IPS DF 4.7 (cell line): Measurements from ENCODE around the gene WDHD1.
"Not testable (repeated sequence)": the region's sequence is repeated elsewhere in the genome, so short reads cannot be mapped to it uniquely, and the experiment has no call there.

Experiments
- DNase-seq: peaks from one replicate; pipeline ENCODE4 v3.0.0-alpha.2; 2013; ENCODE audit warnings: low spot score; ENCODE audit errors: extremely low read depth

The WDHD1 gene

DNA sequence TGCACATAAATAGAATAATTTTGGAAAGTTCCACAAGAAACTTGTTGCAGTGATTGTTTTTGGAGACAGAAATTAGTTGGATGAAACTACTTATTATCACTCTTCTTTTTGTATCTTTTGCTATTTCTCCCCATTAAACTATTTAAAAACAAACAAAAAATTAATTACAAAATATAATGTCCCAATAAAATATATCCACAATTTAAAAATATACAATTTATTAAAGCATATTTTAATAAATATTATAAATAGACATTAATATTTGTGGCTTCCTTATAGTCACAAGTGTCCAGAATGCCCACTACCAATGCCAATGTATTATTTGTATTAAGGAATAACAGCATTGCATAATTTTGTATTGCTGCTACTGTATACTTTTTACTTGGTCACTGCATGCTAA lies 71.8 kb downstream of the WDHD1 start:
- DNase-seq, result no peak

DNA sequence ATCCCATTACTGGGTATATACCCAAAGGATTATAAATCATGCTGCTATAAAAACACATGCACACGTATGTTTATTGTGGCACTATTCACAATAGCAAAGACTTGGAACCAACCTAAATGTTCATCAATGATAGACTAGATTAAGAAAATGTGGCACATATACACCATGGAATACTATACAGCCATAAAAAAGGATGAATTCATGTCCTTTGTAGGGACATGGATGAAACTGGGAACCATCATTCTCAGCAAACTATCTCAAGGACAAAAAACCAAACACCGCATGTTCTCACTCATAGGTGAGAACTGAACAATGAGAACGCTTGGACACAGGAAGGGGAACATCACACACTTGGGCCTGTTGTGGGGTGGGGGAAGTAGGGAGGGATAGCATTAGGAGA lies 73.3 kb downstream of the WDHD1 start:
- DNase-seq, result not testable (repeated sequence)

DNA sequence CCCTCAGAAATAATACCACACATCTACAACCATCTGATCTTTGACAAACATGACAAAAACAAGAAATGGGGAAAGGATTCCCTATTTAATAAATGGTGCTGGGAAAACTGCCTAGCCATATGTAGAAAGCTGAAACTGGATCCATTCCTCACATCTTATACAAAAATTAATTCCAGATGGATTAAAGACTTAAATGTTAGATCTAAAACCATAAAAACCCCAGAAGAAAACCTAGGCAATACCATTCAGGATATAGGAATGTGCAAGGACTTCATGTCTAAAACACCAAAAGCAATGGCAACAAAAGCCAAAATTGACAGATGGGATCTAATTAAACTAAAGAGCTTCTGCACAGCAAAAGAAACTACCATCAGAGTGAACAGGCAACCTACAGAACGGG lies 74.1 kb downstream of the WDHD1 start:
- not testable (repeated sequence) for DNase-seq

DNA sequence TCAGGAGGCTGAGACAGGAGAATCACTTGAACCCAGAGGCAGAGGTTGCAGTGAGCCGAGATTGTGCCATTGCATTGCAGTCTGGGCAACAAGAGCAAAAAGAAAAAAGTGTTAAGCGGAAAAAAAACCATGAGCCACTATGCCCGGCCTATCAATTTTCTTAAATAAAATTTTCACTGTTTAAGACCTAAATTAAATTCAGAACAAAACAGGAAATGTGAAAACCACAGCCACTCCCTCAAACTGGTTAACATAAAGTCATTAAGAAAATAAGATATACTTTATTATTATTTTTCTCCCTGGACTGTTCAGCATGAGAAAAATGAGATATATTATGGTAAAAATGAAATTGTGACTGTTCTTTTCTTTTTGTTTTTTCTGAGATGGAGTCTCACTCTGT lies 79.7 kb downstream of the WDHD1 start:
- DNase-seq, result no peak

DNA sequence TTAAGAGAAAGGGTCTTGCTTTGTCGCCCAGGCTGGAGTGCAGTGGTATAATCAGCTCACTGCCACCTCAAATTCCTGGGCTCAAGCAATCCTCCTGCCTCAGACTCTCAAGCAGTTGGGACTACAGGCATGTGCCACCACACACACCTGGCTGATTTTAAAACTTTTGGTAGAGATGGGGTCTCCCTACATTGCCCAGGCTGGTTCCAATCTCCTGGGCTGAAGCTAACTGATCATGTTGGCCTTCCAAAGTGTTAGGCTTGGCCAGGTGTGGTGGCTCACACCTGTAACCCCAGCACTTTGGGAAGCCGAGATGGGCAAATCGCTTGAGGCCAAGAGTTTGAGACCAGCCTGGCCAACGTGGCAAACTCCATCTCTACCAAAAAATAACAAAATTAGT lies 80.4 kb downstream of the WDHD1 start:
- no peak for DNase-seq

DNA sequence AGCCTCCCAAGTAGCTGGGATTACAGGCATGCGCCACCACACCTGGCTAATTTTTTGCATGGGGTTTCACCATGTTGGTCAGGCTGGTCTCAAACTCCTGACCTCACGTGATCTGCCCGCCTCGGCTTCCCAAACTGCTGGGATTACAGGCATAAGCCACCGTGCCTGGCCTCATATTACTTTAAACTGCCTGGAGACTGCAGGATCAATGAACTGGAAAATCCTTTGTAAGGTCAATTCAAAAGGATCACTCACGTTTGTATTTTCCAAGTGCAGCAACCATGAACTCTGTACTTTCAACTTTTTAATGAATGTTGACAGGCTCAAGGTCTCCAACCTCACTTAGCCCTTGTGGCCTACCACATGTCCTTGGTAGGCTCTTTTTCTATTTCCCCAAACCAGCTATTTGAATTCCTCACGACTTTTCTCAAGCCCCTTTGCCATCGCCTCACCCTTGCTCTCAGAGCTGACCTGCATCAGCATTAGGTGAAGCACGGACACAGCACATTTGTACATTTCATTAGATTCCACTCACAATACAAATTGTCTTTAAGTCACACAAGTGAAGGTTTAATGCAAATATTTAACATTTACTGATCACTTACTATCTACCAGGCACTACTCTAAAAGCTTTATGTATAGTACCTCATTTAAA lies 82.0 kb downstream of the WDHD1 start:
- DNase-seq, result no peak

DNA sequence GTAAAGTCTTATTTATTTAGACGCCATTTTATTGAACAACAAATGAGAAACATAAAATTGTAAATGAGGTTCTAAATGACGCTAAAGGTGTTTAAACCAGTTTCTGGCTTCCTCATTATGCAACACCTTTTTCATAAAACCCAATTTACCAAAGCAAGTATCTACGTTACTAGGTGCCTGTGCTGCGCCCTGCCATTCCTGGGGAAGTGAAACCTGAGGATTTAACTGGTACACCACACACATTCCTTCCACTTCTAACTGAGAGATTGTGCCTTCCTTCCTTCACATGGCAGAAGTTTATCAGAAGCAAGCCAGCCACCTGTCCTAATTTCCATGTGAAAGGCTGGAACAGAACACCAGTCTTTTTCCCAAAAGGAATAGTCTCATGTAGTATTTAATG lies 84.0 kb downstream of the WDHD1 start:
- DNase-seq, result no peak

DNA sequence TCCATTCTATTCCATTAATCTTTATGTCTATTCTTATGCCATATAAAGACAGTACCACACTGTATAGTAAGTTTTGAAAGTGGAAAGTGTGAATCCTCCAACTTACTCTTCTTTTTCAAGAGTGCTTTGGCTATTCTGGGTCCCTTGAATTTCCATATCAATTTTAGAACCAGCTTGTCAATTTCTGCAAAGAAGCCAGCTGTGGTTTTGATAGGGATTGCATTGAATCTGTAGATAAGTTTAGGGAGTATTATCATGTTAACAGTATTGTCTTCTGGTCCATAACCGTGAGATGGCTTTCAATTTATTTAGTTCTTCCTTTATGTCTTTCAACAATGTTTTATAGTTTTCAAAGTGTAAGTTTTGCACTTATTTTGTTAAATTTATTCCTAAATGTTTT lies 90.1 kb downstream of the WDHD1 start:
- no peak for DNase-seq

DNA sequence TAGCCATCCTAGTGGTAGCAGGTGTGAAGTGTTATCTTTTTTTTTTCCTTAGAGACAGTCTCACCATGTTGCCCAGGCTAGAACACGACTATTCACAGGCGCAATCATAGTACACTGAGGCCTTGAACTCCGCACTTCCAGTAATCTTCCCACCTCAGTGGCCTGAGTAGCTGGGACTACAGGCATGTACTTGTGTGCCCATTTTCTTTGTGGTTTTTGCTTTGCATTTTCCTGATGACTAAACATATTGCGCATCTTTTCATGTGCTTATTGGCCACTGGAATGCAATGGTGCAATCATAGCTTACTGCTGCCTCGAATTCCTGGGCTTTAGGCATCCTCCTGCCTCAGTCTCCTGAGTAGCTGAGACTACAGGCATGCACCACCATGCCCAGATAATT lies 90.9 kb downstream of the WDHD1 start:
- no peak for DNase-seq

DNA sequence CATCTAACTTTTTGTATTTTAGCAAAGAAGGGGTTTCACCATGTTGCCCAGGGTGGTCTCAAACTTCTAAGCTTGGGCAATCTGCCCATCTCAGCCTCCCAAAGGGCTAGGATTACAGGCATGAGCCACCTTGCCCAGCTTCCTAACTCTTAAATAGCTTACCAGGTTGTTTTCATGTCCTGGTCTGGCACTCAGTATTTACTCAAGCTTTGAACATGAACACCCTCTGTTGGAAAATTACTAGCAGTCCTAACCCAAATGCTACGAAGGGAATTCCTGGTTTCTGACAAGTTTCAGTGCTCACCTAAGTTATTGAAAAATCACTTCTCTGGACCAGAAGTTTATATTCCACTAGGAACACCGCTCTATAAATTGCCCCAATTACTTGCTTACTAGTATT lies 91.8 kb downstream of the WDHD1 start:
- DNase-seq, result no peak

DNA sequence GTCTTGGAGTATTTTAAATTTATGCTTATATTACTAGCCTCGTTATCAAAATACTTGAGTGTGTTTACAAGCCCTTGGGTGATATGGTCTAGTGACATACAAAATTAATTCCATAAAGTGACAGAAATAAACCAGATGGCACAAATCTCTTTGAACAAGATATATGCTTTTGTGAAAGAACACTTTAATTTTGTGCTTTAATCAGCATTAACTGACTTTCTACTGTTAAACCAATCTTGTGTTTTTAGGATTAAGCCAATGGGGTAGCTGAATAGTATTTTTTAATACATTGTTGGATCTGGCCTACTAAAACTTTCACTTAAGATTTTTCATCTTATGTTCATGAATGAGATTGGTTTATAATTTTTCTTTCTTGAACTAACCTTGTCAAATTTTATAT lies 93.9 kb downstream of the WDHD1 start:
- no peak for DNase-seq

DNA sequence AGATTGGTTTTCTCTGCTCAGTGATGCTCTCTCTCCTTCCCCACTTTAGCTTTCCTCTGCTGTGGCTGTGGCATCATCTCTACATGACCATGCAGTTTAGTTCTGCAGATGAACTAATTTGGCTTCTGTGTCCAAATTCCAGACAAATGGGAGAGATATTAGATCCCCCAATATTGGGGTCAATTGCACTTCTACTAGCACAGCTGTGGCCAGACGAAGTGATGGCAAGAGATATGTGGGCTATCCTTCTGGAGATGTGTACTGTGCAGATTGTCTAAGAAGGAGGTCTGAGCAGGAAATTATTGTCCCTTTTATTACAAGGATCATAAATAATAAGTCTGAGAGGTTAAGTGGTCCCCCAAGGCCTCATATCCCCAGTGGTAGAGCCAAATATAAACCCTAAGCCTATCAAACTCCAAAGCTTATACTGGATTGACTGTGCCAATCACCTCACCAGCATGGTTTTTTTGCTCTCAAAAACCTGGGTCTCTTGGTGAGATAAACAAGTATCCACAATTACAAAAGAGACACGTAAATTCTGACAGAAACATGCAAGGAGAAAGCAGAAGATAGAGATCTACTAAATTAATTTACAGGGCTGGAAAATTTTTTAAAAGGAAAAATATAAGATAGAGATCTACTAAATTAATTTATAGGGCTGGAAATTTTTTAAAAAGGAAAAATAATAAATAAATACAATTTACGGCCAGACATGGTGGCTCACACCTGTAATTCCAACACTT lies 95.1 kb downstream of the WDHD1 start:
- no peak for DNase-seq

DNA sequence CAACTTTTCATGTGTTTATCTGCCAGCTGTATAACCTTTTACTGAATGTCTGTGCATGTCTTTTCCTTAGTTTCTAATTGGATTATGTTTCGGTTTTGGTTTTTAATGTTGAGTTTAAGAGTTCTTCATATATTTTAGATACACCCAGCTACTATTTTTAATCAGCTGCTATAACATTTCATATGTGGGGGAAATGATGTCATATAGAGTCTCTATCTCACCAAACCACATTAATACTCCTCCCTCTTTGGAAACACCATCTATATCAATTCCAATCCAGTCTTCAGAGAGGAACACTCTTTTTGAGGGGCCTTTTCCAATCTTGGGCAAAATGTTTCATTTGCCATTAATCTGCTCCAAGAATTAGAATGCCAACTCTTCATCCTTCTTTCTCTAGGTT lies 95.8 kb downstream of the WDHD1 start:
- no peak for DNase-seq

DNA sequence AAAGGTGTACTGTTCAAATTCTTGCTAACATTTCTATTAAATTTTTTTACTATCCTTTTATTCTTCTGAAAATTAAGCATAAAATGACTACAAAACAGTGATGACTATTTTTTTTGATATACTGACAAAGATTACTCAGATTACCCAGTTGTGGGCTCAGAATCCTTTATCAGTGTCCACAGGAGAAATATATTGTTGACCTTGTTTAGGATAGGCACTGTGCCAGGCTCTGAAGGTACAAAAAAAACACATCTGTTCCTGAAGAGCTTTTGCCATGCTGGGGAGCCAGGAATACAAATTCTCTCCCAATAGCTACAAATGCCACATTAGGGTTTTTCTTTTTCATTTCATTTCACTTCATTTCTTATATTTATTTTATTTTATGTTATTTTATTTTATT lies 97.3 kb downstream of the WDHD1 start:
- no peak for DNase-seq

DNA sequence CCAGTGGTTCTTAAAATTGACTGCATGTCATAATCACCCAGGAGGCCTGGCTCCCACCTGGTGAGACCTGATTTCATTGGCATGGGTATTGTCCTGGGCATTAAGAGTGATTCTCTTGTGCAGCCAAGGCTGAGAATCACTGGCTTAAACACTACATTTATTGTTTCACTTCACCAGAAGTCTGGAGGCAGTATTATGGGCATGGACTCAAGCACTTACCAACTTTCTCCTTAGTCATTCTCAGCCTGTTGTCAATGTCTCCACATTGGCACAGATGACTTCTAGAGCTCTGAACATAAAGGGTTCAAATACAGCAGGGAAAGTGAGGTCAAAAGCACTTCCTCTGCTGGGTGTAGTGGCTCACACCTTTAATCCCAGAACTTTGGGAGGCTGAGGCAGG lies 98.7 kb downstream of the WDHD1 start:
- no peak for DNase-seq

DNA sequence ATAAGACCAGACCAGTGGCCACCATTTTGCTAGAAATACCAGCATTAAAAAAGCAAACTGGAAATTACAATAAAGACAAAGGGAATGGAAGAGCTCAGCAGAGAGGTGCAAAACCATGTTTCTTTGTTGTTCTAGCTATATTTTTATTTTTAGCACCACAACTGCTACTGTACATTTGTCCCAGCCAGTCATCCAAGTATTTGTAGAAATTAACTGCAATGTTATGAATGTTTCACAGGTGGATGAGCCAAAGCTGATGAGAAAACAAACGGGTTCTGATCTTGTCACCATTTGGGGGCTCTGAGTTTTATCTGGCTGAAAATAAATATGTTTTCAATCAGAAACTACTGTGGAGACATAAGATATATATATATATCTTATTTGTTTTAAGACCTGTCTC lies 99.3 kb downstream of the WDHD1 start:
- DNase-seq, result no peak

DNA sequence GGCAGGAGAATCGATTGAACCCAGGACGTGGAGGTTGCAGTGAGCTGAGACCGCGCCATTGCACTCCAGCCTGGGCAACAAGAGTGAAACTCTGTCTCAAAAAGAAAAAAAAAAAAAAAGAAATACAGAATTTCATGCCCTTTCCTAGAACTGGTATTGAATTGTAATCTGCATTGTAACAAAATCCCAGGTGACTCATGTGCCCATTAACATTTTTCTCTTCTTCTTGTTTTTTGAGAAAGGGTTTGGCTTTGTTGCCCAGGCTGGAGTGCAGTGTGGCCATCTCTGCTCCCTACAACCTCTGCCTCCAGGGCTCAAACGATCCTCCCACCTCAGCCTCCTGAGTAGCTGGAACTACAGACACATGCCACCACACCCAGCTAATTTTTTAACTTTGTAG lies 100.3 kb downstream of the WDHD1 start:
- not testable (repeated sequence) for DNase-seq

DNA sequence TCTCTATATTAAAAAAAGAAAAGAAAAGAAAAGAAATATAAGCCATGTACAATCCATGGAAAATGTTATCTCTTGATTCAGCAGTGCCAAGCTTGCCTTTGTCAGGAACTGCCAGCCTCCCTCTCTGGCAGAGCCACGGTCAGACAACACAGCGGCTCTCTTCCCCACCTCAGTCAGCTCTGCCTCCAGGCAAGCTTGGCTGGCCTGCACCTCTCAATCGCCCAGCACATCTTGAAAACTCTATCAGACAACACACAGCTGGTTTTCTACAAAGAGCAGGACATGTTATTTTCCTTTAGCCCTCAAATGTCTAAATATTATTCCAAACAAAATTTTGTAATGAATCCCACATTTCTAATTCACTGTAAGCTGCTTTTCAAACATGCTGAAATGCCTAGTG lies 104.3 kb downstream of the WDHD1 start:
- DNase-seq, result no peak

DNA sequence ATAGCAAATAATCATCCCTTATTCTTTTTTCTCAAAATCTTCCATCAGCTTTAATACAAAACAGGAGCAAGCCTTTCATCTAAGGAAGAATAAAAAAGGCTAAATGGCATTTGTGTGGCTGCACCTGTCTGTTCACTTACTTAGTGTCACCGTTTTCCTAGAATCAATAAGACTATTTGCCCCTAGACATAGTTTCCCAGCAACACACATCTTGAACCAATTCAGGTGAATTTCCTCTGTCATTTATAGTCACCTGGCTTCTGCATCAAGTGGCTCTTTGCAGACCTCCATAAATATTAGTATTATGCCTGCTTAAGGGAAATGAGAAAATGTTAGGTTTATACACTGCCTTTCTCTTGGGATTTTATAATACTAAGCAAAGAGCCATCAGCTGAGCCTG lies 106.8 kb downstream of the WDHD1 start:
- DNase-seq, result no peak

DNA sequence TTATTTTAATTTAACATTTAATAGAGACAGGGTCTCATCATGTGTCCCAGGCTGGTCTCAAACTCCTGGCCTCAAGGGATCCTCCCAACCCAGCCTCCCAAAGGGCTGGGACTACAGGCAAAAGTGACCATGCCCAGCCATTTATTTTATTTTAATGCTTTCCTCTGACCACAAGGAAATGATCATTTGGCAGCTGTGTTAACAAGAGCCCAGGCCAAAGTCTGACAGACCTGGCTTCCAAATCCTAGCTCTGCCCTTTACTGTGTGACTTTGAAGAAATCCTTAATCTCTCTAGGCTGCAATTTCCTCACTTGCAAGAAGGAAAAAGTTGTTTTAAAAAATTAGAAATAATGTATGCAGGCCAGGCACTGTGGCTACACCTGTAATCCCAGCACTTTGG lies 107.6 kb downstream of the WDHD1 start:
- no peak for DNase-seq

DNA sequence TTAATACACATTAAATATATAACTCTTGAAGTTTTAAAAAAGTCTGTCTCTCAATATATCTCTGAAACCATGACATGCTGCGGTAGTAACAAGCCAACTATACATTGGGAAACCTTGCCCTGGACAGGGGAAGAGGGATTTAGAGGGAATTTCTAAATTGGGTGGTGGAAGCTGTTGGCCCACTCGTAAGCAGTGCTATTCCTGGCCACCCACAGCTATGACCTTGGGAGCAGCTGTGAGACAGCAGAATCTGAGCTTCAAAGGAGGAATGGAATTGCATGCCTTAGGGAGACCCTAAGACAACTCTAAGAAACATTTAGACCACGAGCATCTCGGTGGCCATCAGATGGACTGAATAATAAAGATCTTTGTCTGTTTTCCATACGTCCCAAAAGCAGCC lies 108.5 kb downstream of the WDHD1 start:
- DNase-seq, result no peak

DNA sequence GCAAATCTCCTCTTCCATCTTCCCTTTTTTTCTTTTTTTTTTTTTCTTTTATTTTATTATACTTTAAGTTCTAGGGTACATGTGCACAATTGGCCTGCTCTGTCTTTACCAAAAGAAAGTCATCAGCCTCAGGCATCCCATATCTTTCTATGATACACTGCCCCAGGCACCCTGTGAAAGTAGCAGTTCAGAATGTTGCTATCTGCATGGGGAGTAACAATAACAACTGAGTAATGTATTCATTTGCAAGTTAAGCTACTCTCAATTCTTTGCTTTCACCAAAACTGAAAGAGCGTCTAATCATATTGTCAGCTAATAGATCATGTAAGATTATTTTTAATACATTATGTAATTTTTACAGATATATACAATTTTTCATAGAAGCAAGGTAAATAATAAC lies 110.8 kb downstream of the WDHD1 start:
- no peak for DNase-seq

DNA sequence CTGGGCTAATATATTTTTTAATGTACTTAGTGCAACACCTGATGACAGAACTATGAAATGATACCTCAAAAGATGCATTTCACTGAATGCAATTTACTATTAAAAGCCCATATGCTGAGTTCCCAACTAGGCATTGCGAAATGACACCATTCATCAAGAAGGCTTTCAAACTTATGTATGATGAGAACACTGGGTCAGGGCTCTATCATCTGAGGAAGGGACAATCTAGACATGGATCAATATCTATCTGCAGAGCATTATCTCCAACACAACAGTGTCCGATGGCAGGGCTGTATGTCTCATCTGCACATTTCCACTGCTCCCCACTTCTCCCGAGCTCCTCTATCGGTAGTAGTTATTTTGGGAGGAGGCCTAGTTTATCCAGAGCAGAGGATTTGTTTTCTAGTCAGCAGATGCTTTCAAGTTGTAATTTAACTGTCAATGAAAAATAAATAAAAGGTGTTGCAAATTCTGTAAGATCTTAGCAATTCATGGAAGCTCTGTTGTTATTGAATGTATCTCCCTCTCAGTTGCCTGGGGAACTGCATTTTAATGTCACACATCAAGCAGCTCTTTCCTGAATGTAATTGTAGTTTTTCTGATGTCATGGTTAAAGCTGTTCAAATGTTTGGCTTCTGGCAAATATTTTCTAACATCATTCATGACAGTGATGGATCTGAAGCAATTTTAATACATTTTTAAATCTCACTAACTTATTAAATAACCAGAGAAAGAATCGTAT lies 116.9 kb downstream of the WDHD1 start:
- no peak for DNase-seq
